Measurements from ENCODE around the gene CD109.

GRCh38 chr6:73695619-73696421 lies at the start of gene CD109:
- TF ChIP-seq, protein P1, sequence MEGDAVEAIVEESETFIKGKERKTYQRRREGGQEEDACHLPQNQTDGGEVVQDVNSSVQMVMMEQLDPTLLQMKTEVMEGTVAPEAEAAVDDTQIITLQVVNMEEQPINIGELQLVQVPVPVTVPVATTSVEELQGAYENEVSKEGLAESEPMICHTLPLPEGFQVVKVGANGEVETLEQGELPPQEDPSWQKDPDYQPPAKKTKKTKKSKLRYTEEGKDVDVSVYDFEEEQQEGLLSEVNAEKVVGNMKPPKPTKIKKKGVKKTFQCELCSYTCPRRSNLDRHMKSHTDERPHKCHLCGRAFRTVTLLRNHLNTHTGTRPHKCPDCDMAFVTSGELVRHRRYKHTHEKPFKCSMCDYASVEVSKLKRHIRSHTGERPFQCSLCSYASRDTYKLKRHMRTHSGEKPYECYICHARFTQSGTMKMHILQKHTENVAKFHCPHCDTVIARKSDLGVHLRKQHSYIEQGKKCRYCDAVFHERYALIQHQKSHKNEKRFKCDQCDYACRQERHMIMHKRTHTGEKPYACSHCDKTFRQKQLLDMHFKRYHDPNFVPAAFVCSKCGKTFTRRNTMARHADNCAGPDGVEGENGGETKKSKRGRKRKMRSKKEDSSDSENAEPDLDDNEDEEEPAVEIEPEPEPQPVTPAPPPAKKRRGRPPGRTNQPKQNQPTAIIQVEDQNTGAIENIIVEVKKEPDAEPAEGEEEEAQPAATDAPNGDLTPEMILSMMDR (IDR thresholded peaks at IDR 0.05) = no peak
- TF ChIP-seq POLR2A (IDR thresholded peaks at IDR 0.05) = peak in 1 of 2 donors; percentile 21

All from gastroesophageal sphincter (tissue), 3 donors.